ENCODE measurements around the gene NIN.
A peak's percentile ranks its signal among the peaks of the same experiment; 100 is the strongest.

The NIN gene

DNA sequence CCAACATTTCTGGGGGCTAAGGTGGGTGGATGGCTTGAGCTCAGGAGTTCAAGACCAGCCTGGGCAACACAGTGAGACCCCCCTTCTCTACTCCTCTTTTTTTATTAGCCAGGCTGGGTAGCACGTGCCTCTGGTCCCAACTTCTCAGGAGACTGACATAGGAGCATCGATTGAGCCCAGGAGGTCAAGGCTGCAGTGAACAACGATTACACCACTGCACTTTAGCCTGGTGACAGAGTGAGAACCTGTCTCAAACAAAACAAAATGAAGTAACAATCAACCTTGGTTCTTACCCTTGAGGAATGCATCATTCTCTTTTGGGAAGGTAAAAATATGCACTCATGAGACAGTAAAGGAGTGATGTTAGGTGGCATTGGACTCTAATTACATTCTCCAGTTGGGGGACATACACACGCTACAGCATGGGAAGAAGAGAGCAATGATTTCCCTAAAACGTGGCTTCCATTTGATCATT, 3.9 kb upstream of the NIN start:
- Histone ChIP-seq H3K36me3 (ENCODE audit: insufficient read depth, low read length) (no peaks in the 10 kb centered on the region), H2AFZ (ENCODE audit: low read depth, low read length) (no peak overlapping the region), H3K4me3 (ENCODE audit: low read length) (no peak overlapping the region), H3K9me3 (ENCODE audit: low read length) (no peaks in the 10 kb centered on the region), H3K4me1 (ENCODE audit: insufficient read depth, low read length) (peaks cover 10% of the 10 kb centered on the region), H3K27me3 (ENCODE audit: insufficient read depth, low read length) (no peaks in the 10 kb centered on the region)

DNA sequence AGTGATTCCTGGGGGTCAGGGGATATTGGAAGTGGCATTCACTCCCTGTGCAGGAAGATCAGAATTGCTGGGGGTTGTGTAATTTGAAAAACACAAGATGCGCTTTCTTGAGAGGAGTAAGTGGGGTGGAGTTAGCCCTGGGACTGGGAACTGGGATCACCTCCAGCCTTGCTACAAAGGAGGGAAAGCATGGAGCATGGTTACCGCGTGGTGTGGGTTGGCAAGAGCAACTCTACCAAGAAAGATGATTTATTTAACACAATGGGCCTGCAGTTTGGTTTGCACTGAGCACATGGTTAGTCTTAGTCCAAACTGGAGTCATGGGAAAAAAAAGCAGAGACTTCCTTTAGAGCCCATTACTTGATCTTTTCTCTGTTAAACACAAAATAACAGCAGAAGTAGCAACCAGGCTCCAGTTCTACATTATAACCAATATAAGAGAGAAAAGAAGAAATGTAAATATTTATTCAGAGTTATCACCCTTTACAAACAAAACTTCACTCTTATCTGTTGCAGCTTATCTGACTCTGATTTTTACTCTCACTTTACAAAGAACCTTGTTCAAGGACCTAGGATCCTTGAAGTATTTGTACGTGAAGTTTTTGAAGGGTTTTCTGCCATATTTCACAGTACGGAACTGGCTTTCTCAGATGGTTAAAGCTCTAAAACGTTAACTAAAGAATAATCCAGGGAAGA, 2.1 kb upstream of the NIN start:
- Histone ChIP-seq H3K9me3 (ENCODE audit: low read length) (no peaks in the 10 kb centered on the region), H2AFZ (ENCODE audit: low read depth, low read length) (no peak overlapping the region), H3K36me3 (ENCODE audit: insufficient read depth, low read length) (no peaks in the 10 kb centered on the region), H3K4me3 (ENCODE audit: low read length) (no peak overlapping the region), H3K4me1 (ENCODE audit: insufficient read depth, low read length) (peaks cover 25% of the 10 kb centered on the region), H3K27me3 (ENCODE audit: insufficient read depth, low read length) (no peaks in the 10 kb centered on the region)

DNA sequence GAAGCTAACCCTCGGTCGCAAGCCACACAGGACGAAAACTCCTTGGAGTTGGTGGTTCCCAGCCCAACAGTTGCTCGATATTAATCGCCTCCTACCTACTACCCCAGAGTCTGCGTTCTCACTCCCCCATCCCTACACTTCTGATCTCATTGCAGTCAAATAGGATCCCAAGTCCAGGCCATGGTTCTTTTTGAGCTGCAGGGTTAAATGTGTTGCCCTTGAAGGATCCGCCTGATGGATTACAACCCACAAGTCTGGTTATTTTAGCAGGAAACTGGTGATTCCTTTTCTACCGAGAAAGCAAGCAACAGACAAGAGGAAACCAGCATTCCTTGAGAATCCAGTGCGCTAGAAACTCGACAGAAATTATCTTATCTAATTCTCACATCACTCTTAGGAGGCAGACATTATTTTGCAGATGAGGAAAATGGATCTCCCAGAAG, 785 bp upstream of the NIN start:
- H3K9me3 ChIP-seq (ENCODE audit: low read length) = no peaks in the 10 kb centered on the region
- peak overlapping the region; percentile 79 for H3K4me3 ChIP-seq (ENCODE audit: low read length)
- H3K27me3 ChIP-seq (ENCODE audit: insufficient read depth, low read length) = no peaks in the 10 kb centered on the region
- no peaks in the 10 kb centered on the region for H3K36me3 ChIP-seq (ENCODE audit: insufficient read depth, low read length)
- peaks cover 34% of the 10 kb centered on the region for H3K4me1 ChIP-seq (ENCODE audit: insufficient read depth, low read length)
- peak overlapping the region; percentile 70 for H2AFZ ChIP-seq (ENCODE audit: low read depth, low read length)

DNA sequence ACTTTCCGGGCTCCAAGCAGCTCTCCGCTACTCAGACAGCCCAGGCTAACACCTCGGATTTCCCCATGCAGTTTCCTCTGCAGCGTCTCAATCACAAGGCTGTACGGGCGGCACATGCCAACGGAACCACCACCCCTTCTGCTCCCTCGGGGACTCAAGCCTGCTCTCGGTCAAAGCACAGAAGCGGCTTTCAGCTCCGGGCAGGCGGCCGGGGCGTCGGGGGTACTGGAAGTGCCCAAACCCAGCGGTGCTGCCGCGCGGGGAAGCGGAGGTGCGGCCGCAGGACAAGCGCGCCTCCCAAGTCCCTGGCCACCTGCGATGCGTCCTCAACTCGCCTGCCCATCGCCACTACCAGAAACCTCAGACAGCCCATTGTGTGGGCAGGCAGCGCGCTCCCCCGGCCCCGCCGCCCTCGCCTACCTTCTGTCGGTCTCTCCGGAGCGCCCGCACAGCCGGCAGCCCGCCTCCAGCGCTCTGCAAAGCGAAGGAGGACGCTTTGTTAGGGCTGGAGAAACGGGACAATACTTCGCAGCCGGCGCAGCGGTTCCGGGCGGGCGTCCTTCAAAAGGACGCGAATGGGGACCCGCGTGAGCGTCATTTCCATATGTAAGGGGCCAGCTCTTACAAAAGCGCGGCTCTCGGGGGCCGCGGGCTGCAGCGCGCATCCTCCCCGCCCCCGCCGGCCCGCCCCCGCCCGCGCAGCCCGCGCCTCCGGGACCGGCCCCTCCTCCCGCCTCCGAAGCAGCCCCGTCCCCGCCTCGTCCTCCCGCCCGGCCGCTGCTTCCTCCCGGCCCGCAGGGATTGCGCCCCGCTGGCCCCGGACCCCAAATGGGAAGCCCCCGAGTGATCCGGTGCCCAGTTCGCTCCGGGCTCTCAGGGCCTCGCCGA, 674 bp downstream of the NIN start:
- Histone ChIP-seq H3K4me3 (ENCODE audit: low read length) (peak overlapping the region; percentile 79), H3K4me1 (ENCODE audit: insufficient read depth, low read length) (peaks cover 46% of the 10 kb centered on the region), H3K27me3 (ENCODE audit: insufficient read depth, low read length) (no peaks in the 10 kb centered on the region), H2AFZ (ENCODE audit: low read depth, low read length) (peak overlapping the region; percentile 18), H3K9me3 (ENCODE audit: low read length) (no peaks in the 10 kb centered on the region), H3K36me3 (ENCODE audit: insufficient read depth, low read length) (no peaks in the 10 kb centered on the region)

DNA sequence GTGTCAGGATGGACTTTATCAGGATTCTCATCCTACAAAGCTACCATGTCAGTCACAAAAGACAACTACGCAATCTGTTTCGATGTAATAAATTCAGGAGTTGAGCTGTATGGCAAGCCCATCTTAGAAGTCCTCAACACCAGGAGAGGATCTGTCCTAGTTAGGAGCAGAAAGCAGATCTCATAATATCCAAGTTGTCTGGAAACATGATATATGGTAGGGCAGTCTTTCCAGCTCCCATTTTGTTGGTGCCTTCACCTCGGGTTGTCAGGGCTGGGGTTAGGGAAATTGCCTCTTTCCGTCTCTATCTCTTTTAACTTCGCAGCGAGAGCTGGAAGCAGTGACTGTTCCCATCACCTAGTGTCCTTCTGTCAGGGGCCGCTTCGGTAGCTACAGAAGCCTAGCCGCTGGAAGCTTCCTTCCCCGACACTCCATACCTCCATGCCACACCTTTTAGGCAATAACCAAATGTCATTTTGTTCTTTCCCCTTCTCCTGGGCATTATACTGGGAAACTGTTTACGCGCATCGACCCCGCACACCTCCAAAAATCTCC, 1.4 kb downstream of the NIN start:
- Histone ChIP-seq H3K9me3 (ENCODE audit: low read length) (no peaks in the 10 kb centered on the region), H3K36me3 (ENCODE audit: insufficient read depth, low read length) (peaks cover 1% of the 10 kb centered on the region), H3K4me1 (ENCODE audit: insufficient read depth, low read length) (peaks cover 46% of the 10 kb centered on the region), H3K4me3 (ENCODE audit: low read length) (peak overlapping the region; percentile 79), H3K27me3 (ENCODE audit: insufficient read depth, low read length) (no peaks in the 10 kb centered on the region), H2AFZ (ENCODE audit: low read depth, low read length) (no peak overlapping the region)

DNA sequence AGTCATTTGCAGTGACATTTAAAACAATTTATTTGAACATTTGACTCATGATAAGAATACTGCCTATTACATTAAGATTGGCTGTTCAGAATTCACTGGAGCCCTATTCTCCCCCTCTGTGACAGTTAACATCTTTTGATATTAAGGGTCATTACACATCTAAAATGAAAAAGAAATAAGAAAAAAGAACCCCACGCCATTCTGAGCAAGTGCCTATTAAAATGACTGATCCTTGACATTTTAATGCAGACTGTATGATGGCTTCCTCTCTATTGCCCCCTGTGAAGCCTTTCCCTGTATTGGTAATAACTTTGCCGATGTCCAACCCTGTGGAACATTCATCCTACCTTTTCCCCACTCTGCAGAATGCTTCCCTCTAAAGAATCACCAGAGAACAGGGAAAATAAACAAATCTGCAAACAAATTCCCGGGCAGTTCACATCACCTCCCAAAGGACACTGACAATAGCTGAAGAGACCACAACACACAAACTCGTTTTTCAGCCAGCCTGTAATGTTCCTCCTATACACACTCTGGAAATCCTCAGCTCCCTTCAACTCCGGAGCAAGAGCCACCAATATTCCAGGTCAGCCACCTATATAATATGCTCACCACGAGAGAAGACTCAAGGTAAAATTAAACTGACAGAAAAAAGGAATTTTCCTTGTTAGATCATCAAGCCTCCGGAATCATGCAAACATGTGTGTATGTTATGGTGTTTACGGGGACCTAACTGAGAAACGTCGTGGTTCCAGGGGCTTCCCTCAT, 2.1 kb downstream of the NIN start:
- Histone ChIP-seq H2AFZ (ENCODE audit: low read depth, low read length) (no peak overlapping the region), H3K36me3 (ENCODE audit: insufficient read depth, low read length) (peaks cover 7% of the 10 kb centered on the region), H3K4me3 (ENCODE audit: low read length) (peak overlapping the region; percentile 79)

DNA sequence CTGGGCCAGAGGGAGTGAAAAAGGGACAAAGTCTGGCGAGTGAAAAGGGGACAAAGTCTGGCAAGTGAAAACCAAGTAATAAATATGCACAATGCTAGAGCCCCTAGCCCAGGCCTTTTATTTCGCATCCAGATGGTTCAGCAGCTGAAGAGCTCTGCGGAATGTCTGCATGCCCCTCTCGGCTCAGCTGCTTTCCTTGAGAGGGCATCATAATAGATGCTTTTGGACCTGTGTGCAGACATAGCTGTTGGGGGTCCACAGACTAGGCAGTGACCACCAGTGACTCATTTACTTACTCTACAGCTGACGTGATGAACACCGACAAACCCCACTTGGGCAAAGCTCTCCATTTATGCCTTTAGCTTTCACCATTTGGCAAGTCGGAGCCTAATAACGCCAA, 4.3 kb downstream of the NIN start:
- Histone ChIP-seq H3K27me3 (ENCODE audit: insufficient read depth, low read length) (no peaks in the 10 kb centered on the region), H3K36me3 (ENCODE audit: insufficient read depth, low read length) (peaks cover 7% of the 10 kb centered on the region), H3K4me1 (ENCODE audit: insufficient read depth, low read length) (peaks cover 40% of the 10 kb centered on the region), H3K9me3 (ENCODE audit: low read length) (no peaks in the 10 kb centered on the region), H3K4me3 (ENCODE audit: low read length) (peak overlapping the region; percentile 6), H2AFZ (ENCODE audit: low read depth, low read length) (no peak overlapping the region)

More for the DNA sequence above, 2.1 kb downstream of the NIN start:
- Histone ChIP-seq H3K27me3 (ENCODE audit: insufficient read depth, low read length) (no peaks in the 10 kb centered on the region), H3K9me3 (ENCODE audit: low read length) (no peaks in the 10 kb centered on the region), H3K4me1 (ENCODE audit: insufficient read depth, low read length) (peaks cover 46% of the 10 kb centered on the region)

DNA sequence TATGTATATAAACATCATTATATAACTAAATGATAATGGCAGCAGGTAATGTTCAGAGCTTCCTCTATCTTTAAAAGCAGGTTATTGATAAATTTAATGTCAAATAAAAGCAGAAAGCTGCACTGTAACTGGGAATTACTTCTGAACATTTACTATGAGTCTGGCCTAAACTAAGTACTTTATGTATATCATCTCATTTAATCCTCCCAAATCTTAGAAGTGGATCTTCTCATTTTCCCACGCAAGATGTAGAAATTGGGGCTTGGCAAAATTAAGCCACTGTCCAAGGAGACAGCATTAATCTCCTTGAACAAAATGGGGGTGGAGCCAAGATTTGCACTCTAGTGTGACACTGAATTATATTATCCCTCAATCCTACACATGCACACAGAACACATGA, 5.7 kb downstream of the NIN start:
- no peaks in the 10 kb centered on the region for H3K9me3 ChIP-seq (ENCODE audit: low read length)
- no peak overlapping the region for H2AFZ ChIP-seq (ENCODE audit: low read depth, low read length)
- peaks cover 13% of the 10 kb centered on the region for H3K36me3 ChIP-seq (ENCODE audit: insufficient read depth, low read length)
- no peak overlapping the region for H3K4me3 ChIP-seq (ENCODE audit: low read length)
- H3K27me3 ChIP-seq (ENCODE audit: insufficient read depth, low read length) = no peaks in the 10 kb centered on the region
- H3K4me1 ChIP-seq (ENCODE audit: insufficient read depth, low read length) = peaks cover 40% of the 10 kb centered on the region

DNA sequence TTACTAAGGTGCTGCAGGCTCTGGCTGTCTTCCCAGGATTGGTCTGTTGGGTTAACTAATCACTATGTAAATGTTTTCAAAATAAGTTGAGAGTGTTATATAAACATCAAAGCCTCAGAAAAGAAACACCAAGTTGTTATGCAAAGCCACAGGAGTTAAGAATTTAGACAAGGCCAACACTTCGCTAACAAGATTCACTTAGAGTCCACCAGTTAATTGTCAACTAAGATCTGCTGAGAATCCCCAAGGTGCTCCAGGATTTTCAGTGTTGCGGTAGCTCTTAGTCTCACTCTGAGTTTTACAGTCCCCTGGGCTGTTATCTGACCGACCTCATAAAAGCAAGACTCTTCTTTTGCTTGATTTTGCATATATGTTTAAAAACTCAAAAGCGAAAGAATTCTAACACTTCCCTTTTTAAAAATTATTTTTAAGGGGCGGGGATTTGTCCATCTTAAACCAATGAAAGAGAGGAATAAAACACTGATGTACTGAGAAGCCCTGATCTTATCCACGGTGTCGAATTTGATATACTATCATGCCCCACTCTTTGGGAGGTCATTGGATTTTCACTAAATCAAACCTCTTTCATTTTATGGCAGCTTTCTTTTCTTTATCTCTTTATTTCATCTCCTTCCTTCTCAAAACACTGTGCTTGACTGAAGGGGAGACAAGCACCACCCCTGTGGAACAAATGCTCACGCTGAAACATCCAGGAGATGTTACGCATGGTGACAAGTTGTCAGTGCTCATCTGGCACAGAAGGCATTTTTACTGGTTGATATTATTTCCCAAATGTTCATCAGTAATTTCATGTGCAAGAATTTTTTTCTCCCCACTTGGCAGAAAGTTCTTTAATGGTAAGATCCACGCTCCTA, 7.0 kb downstream of the NIN start:
- Histone ChIP-seq H3K9me3 (ENCODE audit: low read length) (no peaks in the 10 kb centered on the region), H3K36me3 (ENCODE audit: insufficient read depth, low read length) (peaks cover 17% of the 10 kb centered on the region), H3K4me3 (ENCODE audit: low read length) (no peak overlapping the region), H3K4me1 (ENCODE audit: insufficient read depth, low read length) (peaks cover 34% of the 10 kb centered on the region), H3K27me3 (ENCODE audit: insufficient read depth, low read length) (no peaks in the 10 kb centered on the region), H2AFZ (ENCODE audit: low read depth, low read length) (no peak overlapping the region)

DNA sequence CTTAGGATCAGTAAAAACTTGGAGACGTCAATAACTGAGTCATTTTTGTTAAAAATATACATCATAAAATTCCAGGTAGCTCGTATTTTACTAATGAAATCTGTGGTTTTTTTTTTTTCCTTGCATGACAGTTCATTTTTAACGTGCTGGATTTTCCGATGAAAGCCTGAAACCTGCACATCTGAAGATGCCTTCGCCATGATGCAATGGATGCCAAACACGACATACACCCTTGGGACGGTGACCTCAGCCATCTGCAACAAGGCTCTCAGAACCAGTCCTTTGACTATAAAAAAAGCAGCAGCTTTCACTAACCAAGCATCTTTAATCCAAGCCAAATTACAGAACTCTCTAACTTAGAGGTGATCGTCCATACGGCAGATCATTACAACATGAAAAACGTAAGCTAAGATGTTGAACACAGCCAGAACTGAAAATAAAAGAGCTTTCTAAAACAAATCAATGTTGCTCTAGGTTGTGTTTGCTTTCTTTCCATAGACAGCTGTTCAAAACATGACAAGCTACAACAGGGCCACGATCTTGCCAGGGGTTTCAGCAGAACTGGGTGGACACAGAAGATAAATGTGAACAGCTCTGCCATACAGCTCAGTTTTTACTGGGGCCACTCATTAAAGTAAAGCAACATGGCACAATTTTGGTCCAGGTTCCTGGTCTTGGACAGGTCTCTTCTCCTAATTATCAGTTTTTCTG, 7.8 kb downstream of the NIN start:
- no peak overlapping the region for H3K4me3 ChIP-seq (ENCODE audit: low read length)
- H3K4me1 ChIP-seq (ENCODE audit: insufficient read depth, low read length) = peaks cover 26% of the 10 kb centered on the region
- peaks cover 21% of the 10 kb centered on the region for H3K36me3 ChIP-seq (ENCODE audit: insufficient read depth, low read length)

DNA sequence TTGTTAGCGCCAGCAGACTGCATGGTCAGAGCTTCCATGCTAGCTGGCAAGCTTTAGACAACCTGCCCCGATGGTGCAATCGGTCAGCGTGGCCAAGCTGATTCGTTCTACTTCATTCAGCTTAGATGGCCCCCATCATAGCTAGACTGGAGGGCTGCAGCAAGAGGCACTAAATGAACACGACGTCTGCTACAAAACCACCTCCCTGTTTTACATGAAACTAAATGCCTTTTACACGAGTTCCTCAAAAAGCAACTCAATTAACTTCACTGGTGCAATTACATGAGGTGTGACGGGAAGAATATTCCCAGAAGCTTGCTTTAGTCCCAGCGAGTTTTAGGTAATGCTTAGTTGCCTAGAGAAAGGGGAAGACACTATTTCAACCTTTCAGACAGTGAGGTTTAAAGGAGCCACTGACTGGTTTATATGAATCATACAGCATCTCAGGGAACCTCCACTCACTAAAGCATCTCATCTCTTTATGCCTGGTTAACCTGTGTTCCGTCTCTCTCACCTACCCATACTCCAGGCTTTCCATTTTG, 8.4 kb downstream of the NIN start:
- Histone ChIP-seq H3K36me3 (ENCODE audit: insufficient read depth, low read length) (peaks cover 24% of the 10 kb centered on the region), H3K27me3 (ENCODE audit: insufficient read depth, low read length) (no peaks in the 10 kb centered on the region), H3K9me3 (ENCODE audit: low read length) (no peaks in the 10 kb centered on the region), H2AFZ (ENCODE audit: low read depth, low read length) (no peak overlapping the region), H3K4me3 (ENCODE audit: low read length) (no peak overlapping the region), H3K4me1 (ENCODE audit: insufficient read depth, low read length) (peaks cover 20% of the 10 kb centered on the region)

More for the DNA sequence above, 7.8 kb downstream of the NIN start:
- Histone ChIP-seq H3K27me3 (ENCODE audit: insufficient read depth, low read length) (no peaks in the 10 kb centered on the region), H3K9me3 (ENCODE audit: low read length) (no peaks in the 10 kb centered on the region), H2AFZ (ENCODE audit: low read depth, low read length) (no peak overlapping the region)

All from neuron (in vitro differentiated cells).